MG63 (cell line): ENCODE results near the gene ASPSCR1. TPM values are rescaled to one million over a fixed set of nuclear protein-coding genes. Genes with fewer than 3 reads are reported as not detected.

Experiments
- DNase-seq: peaks from one replicate; pipeline ENCODE4 v3.0.0-alpha.2; 2020
- H3K27me3 ChIP-seq: fragments of 250-450 bp; sonication (Bioruptor Pico); 2 replicates; pipeline ENCODE4 v1.5.1; 2020; ENCODE audit warnings: mild to moderate bottlenecking, moderate library complexity
- H3K36me3 ChIP-seq: fragments of 250-450 bp; sonication (Bioruptor Pico); 2 replicates; pipeline ENCODE4 v1.5.1; 2020; ENCODE audit warnings: mild to moderate bottlenecking, moderate library complexity
- H3K4me3 ChIP-seq: fragments of 250-450 bp; sonication (Bioruptor Pico); 2 replicates; pipeline ENCODE4 v1.5.1; 2020; ENCODE audit warnings: mild to moderate bottlenecking, moderate library complexity
- H3K9me3 ChIP-seq: fragments of 250-450 bp; sonication (Bioruptor Pico); 2 replicates; pipeline ENCODE4 v1.5.1; 2020; ENCODE audit warnings: mild to moderate bottlenecking, moderate library complexity
- total RNA-seq: library from RNA; depleted of rRNA; stranded (reverse); fragments of >200 nt; shearing (Covaris generic); gene quantifications from 2 replicates; pipeline ENCODE4 v1.2.3, GENCODE V29; 2014; ENCODE audit warnings: low replicate concordance; rRNA removed

Gene ASPSCR1
- total RNA-seq, result 43.5 and 78.0 TPM in 2 replicates

- peak; percentile 88 for DNase-seq
- H3K9me3 ChIP-seq, result peaks cover 14% of the 10 kb centered on the region
- peaks cover 18% of the 10 kb centered on the region for H3K36me3 ChIP-seq
- peak within 1 kb of the TSS; percentile 86 for H3K4me3 ChIP-seq
- H3K27me3 ChIP-seq, result no peaks in the 10 kb centered on the region
These were observed at the start of gene ASPSCR1 for GRCh38 chr17:81977211-81977808. TSS of gene ASPSCR1 (plus strand) at chr17:81977629. CDS start at chr17:81977647, 18 bp downstream.

- DNase-seq, result peak; percentile 92
- H3K9me3 ChIP-seq, result no peaks in the 10 kb centered on the region
- no peaks in the 10 kb centered on the region for H3K27me3 ChIP-seq
- peak within 1 kb of the TSS; percentile 79 for H3K4me3 ChIP-seq
- H3K36me3 ChIP-seq, result peaks cover 3% of the 10 kb centered on the region
These were observed 49.5 kb upstream of the ASPSCR1 start, which contains the start of gene MAFG for GRCh38 chr17:81927653-81928543. TSS of gene MAFG (minus strand) at chr17:81927735. CDS start at chr17:81923185, 4,550 bp downstream.

- H3K9me3 ChIP-seq, result no peaks in the 10 kb centered on the region
- peak; percentile 43 for DNase-seq
- peak overlapping the region; percentile 67 for H3K4me3 ChIP-seq
- no peaks in the 10 kb centered on the region for H3K27me3 ChIP-seq
- H3K36me3 ChIP-seq, result peaks cover 4% of the 10 kb centered on the region
These were observed 48.7 kb upstream of the ASPSCR1 start for GRCh38 chr17:81928544-81929252.

- H3K36me3 ChIP-seq, result peaks cover 11% of the 10 kb centered on the region
- H3K27me3 ChIP-seq, result no peaks in the 10 kb centered on the region
- DNase-seq, result no peak
- no peak overlapping the region for H3K4me3 ChIP-seq
- H3K9me3 ChIP-seq, result no peaks in the 10 kb centered on the region
These were observed 47.9 kb upstream of the ASPSCR1 start for GRCh38 chr17:81929253-81930141.

GRCh38 chr17:81930142-81931125, 47.0 kb upstream of the ASPSCR1 start:
- Histone ChIP-seq H3K27me3 (no peaks in the 10 kb centered on the region), H3K9me3 (no peaks in the 10 kb centered on the region), H3K4me3 (no peak overlapping the region), H3K36me3 (peaks cover 20% of the 10 kb centered on the region)
- DNase-seq, result peak; percentile 33

- Histone ChIP-seq H3K36me3 (peaks cover 25% of the 10 kb centered on the region), H3K9me3 (no peaks in the 10 kb centered on the region), H3K4me3 (no peak overlapping the region), H3K27me3 (no peaks in the 10 kb centered on the region)
- DNase-seq, result no peak
These were observed 46.3 kb upstream of the ASPSCR1 start for GRCh38 chr17:81931189-81931556.

- Histone ChIP-seq H3K4me3 (no peak overlapping the region), H3K36me3 (peaks cover 29% of the 10 kb centered on the region), H3K27me3 (no peaks in the 10 kb centered on the region), H3K9me3 (no peaks in the 10 kb centered on the region)
- DNase-seq, result no peak
These were observed 45.7 kb upstream of the ASPSCR1 start for GRCh38 chr17:81931557-81932332.

- Histone ChIP-seq H3K9me3 (no peaks in the 10 kb centered on the region), H3K4me3 (no peak overlapping the region), H3K27me3 (no peaks in the 10 kb centered on the region), H3K36me3 (peaks cover 31% of the 10 kb centered on the region)
- DNase-seq, result no peak
These were observed 45.0 kb upstream of the ASPSCR1 start for GRCh38 chr17:81932333-81932983.

GRCh38 chr17:81933178-81933699, 44.2 kb upstream of the ASPSCR1 start:
- peaks cover 31% of the 10 kb centered on the region for H3K36me3 ChIP-seq
- H3K27me3 ChIP-seq, result no peaks in the 10 kb centered on the region
- no peak overlapping the region for H3K4me3 ChIP-seq
- no peak for DNase-seq
- no peaks in the 10 kb centered on the region for H3K9me3 ChIP-seq

- DNase-seq, result no peak
- Histone ChIP-seq H3K9me3 (no peaks in the 10 kb centered on the region), H3K36me3 (peaks cover 31% of the 10 kb centered on the region)
These were observed 43.2 kb upstream of the ASPSCR1 start for GRCh38 chr17:81934098-81934757.

GRCh38 chr17:81934850-81935708, 42.4 kb upstream of the ASPSCR1 start:
- H3K4me3 ChIP-seq, result no peak overlapping the region

More at GRCh38 chr17:81934098-81934757, 43.2 kb upstream of the ASPSCR1 start:
- Histone ChIP-seq H3K4me3 (no peak overlapping the region), H3K27me3 (no peaks in the 10 kb centered on the region)

GRCh38 chr17:81935709-81936084, 41.7 kb upstream of the ASPSCR1 start:
- peaks cover 31% of the 10 kb centered on the region for H3K36me3 ChIP-seq

More at GRCh38 chr17:81934850-81935708, 42.4 kb upstream of the ASPSCR1 start:
- no peaks in the 10 kb centered on the region for H3K27me3 ChIP-seq
- no peak for DNase-seq
- H3K36me3 ChIP-seq, result peaks cover 31% of the 10 kb centered on the region
- H3K9me3 ChIP-seq, result no peaks in the 10 kb centered on the region

GRCh38 chr17:81939218-81939617, 38.2 kb upstream of the ASPSCR1 start:
- H3K36me3 ChIP-seq, result peaks cover 22% of the 10 kb centered on the region
- H3K9me3 ChIP-seq, result no peaks in the 10 kb centered on the region
- no peak for DNase-seq
- H3K27me3 ChIP-seq, result no peaks in the 10 kb centered on the region
- no peak overlapping the region for H3K4me3 ChIP-seq

More at GRCh38 chr17:81935709-81936084, 41.7 kb upstream of the ASPSCR1 start:
- Histone ChIP-seq H3K27me3 (no peaks in the 10 kb centered on the region), H3K4me3 (peak overlapping the region; percentile 96), H3K9me3 (no peaks in the 10 kb centered on the region)
- no peak for DNase-seq
